ENCODE results near the gene SIK2.

Gene SIK2

GRCh38 chr11:111601979-111602864, at the start of gene SIK2:
TSS of gene SIK2 (plus strand) at chr11:111602449. CDS start at chr11:111602564, 115 bp downstream.
- peak; percentile 94 for DNase-seq

- no peak for DNase-seq
Observed at GRCh38 chr11:111554532-111554931, 47.7 kb upstream of the SIK2 start.

- no peak for DNase-seq
Observed at GRCh38 chr11:111555255-111555654, 47.0 kb upstream of the SIK2 start.

- no peak for DNase-seq
Observed at GRCh38 chr11:111557425-111558111, 44.7 kb upstream of the SIK2 start.

- DNase-seq = no peak
Observed at GRCh38 chr11:111559800-111560464, 42.3 kb upstream of the SIK2 start.

GRCh38 chr11:111560800-111561199, 41.4 kb upstream of the SIK2 start:
- DNase-seq = no peak

GRCh38 chr11:111561306-111561705, 40.9 kb upstream of the SIK2 start:
- DNase-seq = no peak

GRCh38 chr11:111561791-111562325, 40.4 kb upstream of the SIK2 start:
- DNase-seq = no peak

GRCh38 chr11:111562692-111563389, 39.4 kb upstream of the SIK2 start:
- DNase-seq = no peak

GRCh38 chr11:111565114-111565720, 37.0 kb upstream of the SIK2 start:
- DNase-seq = peak; percentile 55

GRCh38 chr11:111566324-111566723, 35.9 kb upstream of the SIK2 start:
- no peak for DNase-seq

GRCh38 chr11:111569476-111569875, 32.8 kb upstream of the SIK2 start:
- DNase-seq = no peak

GRCh38 chr11:111570796-111571195, 31.5 kb upstream of the SIK2 start:
- no peak for DNase-seq

- DNase-seq = no peak
Observed at GRCh38 chr11:111571829-111572501, 30.3 kb upstream of the SIK2 start.

GRCh38 chr11:111572581-111572980, 29.7 kb upstream of the SIK2 start:
- no peak for DNase-seq

GRCh38 chr11:111573821-111574249, 28.4 kb upstream of the SIK2 start:
- no peak for DNase-seq

GRCh38 chr11:111574373-111575225, 27.6 kb upstream of the SIK2 start:
- no peak for DNase-seq

GRCh38 chr11:111575740-111576139, 26.5 kb upstream of the SIK2 start:
- DNase-seq = no peak

- no peak for DNase-seq
Observed at GRCh38 chr11:111577821-111578220, 24.4 kb upstream of the SIK2 start.

GRCh38 chr11:111581341-111581740, 20.9 kb upstream of the SIK2 start:
- no peak for DNase-seq

GRCh38 chr11:111582163-111582562, 20.1 kb upstream of the SIK2 start:
- no peak for DNase-seq
